H54 (cell line): Measurements from ENCODE around the gene CADM4.

Experiments used
- DNase-seq: peaks from one replicate; pipeline ENCODE4 v3.0.0; 2011; ENCODE audit warnings: low spot score, mixed read lengths; ENCODE audit not compliant: insufficient read length
- FAIRE-seq: peaks from 3 replicates; lab custom pipeline; 2011; peaks lifted over from hg19 to GRCh38; lab: Jason Lieb, UNC
- POLR2A ChIP-seq: IDR thresholded peaks from 2 replicates; pipeline ENCODE4 v1.6.1; 2011; ENCODE audit warnings: low read depth, mild to moderate bottlenecking, low read length

The CADM4 gene

GRCh38 chr19:43634068-43634467 is 5.6 kb downstream of the CADM4 start:
- FAIRE-seq = no peak
- no peak for TF ChIP-seq POLR2A
- DNase-seq = no peak

GRCh38 chr19:43633520-43633919 is 6.1 kb downstream of the CADM4 start:
- FAIRE-seq (no peak), DNase-seq (no peak)
- no peak for TF ChIP-seq POLR2A

- FAIRE-seq (no peak), DNase-seq (no peak)
- no peak for TF ChIP-seq POLR2A
Measured at GRCh38 chr19:43631491-43631890, 8.2 kb downstream of the CADM4 start.

GRCh38 chr19:43628646-43629326 is 10.9 kb downstream of the CADM4 start:
- FAIRE-seq = no peak
- DNase-seq = no peak
- no peak for TF ChIP-seq POLR2A

- no peak for TF ChIP-seq POLR2A
- FAIRE-seq (no peak), DNase-seq (no peak)
Measured at GRCh38 chr19:43626838-43627237, 12.8 kb downstream of the CADM4 start.

GRCh38 chr19:43625918-43626579 is 13.6 kb downstream of the CADM4 start:
- TF ChIP-seq POLR2A = no peak
- FAIRE-seq = no peak
- DNase-seq = no peak

GRCh38 chr19:43624933-43625332 is 14.7 kb downstream of the CADM4 start:
- FAIRE-seq (no peak), DNase-seq (no peak)
- no peak for TF ChIP-seq POLR2A

- DNase-seq = no peak
- TF ChIP-seq POLR2A = no peak
- FAIRE-seq = no peak
Measured at GRCh38 chr19:43623889-43624670, 15.6 kb downstream of the CADM4 start.

GRCh38 chr19:43622956-43623355 is 16.7 kb downstream of the CADM4 start:
- no peak for TF ChIP-seq POLR2A
- DNase-seq (no peak), FAIRE-seq (no peak)

GRCh38 chr19:43622070-43622469 is 17.6 kb downstream of the CADM4 start:
- TF ChIP-seq POLR2A = no peak
- no peak for FAIRE-seq
- no peak for DNase-seq

GRCh38 chr19:43620061-43621001 is 19.3 kb downstream of the CADM4 start:
- no peak for DNase-seq
- no peak for TF ChIP-seq POLR2A
- no peak for FAIRE-seq

- TF ChIP-seq POLR2A = peak; percentile 91
- FAIRE-seq = peak; percentile 41
- DNase-seq = peak; percentile 97
Measured at GRCh38 chr19:43619262-43620060, 20.2 kb downstream of the CADM4 start, which contains the start of gene ZNF428. Gene ZNF428 (minus strand): TSS chr19:43619629. CDS start chr19:43614304, 5,325 bp downstream.
